GM12865 (cell line): ENCODE results near the gene VPS37D.
"Not testable (repeated sequence)": the region's sequence is repeated elsewhere in the genome, so short reads cannot be mapped to it uniquely, and the experiment has no call there.

Source experiments
- DNase-seq: peaks from one replicate; pipeline ENCODE4 v3.0.0; 2010; ENCODE audit warnings: low read depth
- H3K4me3 ChIP-seq: 2 replicates; pipeline ENCODE4 v1.5.1; 2011; ENCODE audit warnings: mild to moderate bottlenecking, low read depth, low read length, control low read depth
- CTCF ChIP-seq: IDR thresholded peaks from 2 replicates; pipeline ENCODE4 v1.5.1; 2011; ENCODE audit warnings: low read length, control low read depth, low read depth, inconsistent platforms; ENCODE audit not compliant: insufficient read depth; ENCODE audit errors: missing control alignments

The VPS37D gene

GRCh38 chr7:73667344-73668102 is at the start of gene VPS37D:
VPS37D (plus strand) TSS chr7:73667831; CDS start chr7:73667959, 128 bp downstream.
- H3K4me3 ChIP-seq: peak within 1 kb of the TSS; percentile 54
- TF ChIP-seq CTCF: peak; percentile 81
- peak; percentile 95 for DNase-seq

GRCh38 chr7:73618538-73618937 is 49.1 kb upstream of the VPS37D start:
- TF ChIP-seq CTCF: no peak
- H3K4me3 ChIP-seq: no peak overlapping the region
- no peak for DNase-seq

GRCh38 chr7:73619394-73619793 is 48.2 kb upstream of the VPS37D start:
- not testable (repeated sequence) for DNase-seq, H3K4me3 ChIP-seq

GRCh38 chr7:73621168-73622063 is 46.2 kb upstream of the VPS37D start:
- TF ChIP-seq CTCF: no peak
- no peak for DNase-seq

GRCh38 chr7:73622527-73622908 is 45.1 kb upstream of the VPS37D start:
- no peak for TF ChIP-seq CTCF
- no peak for DNase-seq
- H3K4me3 ChIP-seq: no peak overlapping the region

More at GRCh38 chr7:73621168-73622063, 46.2 kb upstream of the VPS37D start:
- H3K4me3 ChIP-seq: no peak overlapping the region

GRCh38 chr7:73622909-73623797 is 44.5 kb upstream of the VPS37D start:
- no peak for DNase-seq
- H3K4me3 ChIP-seq: no peak overlapping the region
- TF ChIP-seq CTCF: no peak
